CD4-positive, alpha-beta T cell treated with Interleukin-4 for 1 hour (primary cell): ENCODE data around the gene ATP2B1.

Source experiments
- DNase-seq, 2 donors: peaks; one replicate each; pipeline ENCODE4 v3.0.0-alpha.2; 2020 to 2022

ATP2B1 gene

DNA sequence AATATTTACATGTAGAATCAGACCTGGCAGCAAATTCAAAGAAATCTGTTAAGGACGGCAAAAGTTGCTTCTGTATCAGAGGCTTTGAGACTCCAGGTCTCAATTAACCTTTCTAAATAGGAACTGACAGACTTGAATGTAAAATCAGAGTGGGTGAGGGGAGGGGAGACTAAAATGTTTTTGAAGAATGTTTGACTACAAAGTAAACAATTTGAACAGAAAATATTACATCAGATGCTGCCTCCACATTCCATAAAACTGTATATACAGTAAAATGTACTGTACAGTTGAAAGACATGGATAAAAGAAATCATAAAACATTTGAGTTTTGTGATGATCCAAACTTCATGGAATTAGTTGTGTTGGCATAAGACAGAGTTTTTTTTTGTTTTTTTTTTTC is 133.3 kb downstream of the ATP2B1 start:
- no peak for DNase-seq

DNA sequence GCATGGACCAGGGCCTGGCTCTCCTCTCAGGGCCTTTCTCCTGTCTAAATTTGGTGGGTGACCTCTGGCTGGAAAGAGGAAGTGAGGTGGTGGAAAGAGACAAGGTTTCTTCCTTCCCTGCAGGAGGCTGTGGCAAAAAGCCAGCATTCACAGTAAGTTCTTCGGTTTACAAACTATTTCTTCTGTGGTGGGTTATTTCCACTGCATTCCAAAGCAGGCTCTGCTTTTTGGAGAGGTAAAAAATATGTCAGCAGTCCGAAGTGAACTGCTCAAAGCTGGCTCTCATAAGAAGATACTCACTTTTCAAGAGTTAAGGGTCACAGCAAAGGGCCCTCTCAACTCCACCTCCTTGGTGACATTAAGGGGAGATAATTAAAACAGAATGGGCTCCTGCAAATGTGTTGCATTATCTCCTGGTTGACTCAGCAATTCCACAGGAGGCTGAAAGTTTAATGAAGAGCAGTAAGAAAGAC is 133.9 kb downstream of the ATP2B1 start:
- DNase-seq: no peak

DNA sequence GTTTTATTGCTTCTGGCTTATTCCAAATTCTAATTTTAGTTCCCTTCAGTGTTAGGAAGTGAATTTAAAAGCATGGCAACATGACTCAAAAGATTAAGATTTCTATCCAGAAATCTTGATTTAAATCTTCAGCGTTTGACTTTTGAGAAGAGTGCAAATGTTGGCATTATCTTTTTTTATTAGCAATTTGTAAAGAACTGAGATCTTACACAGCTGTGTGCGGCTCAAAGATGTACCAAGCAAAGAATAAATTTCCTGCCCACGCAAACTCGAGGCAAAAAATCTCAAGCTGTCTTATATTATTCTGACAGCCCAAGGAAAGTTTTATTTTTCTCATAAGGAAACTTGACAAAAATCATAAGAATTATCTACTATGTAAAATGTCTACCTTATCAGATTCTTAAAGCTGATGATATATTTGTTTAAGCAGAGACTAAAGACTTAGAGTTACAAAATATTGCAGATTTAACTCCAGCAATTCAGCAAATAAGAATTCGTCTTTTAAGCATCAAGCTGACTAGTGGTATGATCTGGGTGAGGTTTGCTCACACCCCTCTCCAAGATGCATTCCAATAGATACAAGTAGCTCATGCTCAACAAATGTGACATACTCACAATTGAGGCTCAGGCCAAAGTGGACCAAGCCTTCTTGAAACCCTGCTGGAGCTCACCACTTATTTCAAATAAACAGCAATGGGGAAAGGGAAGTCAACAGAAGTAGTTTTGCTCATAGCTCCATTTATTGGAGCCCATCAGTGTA is 135.4 kb downstream of the ATP2B1 start:
- DNase-seq: no peak

DNA sequence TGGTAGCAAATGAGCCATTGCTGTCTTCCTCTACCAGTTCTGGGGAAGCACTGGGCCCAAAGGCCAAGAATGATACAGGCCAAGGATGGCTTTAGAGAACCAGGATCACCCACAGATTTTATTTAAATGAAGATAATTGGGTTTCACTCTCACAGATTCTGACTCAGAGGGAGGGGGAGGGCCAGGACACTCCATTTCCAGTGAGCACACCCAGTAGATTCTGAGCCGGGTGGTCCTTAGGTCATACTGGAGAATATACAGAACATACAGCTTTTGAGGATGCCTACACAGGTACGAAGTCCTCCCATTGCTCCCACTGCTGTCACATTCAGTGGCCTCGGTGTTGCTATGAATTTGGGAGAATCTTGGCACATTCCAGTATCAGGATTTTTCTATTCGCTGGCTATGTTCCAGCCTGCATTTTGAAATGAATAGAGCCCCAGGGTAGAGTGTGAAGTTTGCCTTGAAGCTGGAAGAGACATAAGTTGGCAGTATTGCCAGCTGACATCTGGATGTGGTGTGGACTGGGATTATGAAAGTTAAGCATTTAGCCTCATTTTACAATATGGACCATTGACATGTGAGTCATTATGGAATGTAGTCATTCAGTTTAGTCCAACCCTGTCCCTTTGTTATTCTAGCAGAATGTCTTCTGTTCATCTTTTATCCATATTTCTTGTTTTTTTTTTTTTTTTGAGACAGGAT is 137.0 kb downstream of the ATP2B1 start:
- no peak for DNase-seq

DNA sequence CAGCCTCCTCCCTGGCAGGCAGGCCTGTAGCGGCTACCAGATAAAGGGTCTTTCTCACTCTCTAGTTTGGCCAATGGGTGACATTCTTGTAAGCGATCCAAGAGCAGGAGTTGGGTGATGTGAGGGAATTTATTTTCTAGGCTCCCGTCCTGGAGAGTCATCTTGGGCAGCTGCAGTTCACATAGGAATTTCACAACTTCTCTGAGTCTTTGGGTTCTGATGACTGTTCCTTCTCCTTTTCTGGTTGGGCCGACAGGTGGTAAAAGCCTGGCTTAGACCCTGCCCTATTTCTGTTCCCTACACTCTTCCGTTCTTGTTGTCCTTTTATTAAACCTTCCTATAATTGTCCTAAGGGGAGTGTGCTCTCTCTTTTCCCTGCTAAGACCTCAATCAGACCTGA is 140.2 kb downstream of the ATP2B1 start:
- no peak for DNase-seq

DNA sequence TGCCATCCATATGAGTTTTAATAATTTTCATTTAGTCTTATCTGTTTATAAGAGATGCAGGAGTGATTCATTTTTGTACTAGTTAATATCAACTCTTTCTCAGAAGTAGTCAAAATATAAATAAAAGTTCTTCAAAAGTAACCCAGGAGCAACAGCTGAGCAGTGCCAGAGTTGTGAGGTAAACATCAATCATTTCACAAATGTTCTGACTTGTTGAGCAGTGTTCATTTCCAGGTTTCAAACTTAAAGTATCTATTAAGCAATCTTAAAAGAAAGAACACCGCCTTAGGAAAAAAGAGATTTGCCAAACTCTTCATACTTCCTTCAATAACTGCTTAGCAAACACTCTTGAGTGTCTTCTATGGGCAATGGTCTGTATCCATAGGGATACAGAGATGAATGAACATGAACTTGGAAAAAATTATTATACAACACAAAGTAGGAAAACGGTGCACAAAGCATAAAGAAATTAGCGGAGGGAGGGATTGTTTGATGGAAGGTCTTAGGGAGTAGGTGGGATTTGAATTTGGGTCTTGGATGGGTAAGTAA is 140.9 kb downstream of the ATP2B1 start:
- DNase-seq: no peak

DNA sequence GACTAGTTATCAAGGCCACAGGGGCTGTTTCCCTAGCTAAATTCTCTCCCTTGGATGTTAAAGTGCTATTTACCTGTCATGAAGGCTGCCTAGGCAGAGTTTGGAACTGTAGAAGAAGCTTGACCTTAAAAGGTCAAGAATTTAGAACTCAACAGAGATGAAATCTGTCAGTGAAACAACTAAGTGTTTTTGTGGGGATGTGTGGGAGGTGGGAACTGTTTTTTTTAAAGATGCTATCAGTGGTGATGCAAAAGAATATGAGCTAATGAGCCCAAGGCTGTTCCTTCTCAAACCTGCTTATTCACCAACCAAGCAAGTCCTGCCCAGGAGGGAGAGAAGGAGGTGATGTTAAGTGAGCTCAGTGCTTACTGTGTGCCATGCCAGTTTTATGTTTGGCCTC is 142.0 kb downstream of the ATP2B1 start:
- no peak for DNase-seq

DNA sequence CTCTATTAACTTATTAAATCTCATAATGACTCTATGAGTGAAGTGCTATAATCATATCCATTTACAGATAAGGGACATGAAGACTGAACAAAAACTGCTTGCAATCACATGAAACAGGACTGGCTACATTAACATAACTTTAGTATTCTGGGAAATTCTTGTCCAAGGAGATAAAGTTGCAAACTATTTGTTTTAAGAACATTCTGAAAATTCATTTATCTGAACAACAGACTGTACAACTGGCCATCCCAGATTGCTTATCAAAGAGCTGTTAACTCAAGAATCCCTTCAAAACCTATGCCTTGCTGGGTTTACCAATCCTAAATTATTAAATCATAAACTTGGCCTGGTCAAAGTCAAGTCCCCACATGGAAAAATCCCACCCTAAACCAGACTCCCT is 143.6 kb downstream of the ATP2B1 start:
- DNase-seq: no peak

DNA sequence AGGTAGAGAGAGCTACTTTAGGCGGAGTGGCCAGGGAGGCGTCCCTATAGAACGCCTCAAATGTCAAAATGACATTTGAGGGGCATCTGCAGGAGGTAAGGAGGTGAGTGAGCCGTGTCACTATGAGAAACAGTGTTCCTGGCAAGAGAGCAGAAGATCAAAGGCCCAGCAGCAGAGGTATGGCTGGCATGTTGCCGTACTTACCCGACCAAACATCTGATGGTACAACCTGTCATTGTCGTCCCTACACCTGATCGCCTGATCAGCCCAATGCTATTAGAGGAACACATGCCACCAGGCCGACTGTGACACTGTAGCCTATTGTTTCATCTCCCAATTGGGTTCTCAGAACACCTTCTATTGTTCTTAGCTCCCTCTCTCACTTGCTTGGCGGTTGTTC is 148.9 kb downstream of the ATP2B1 start:
- no peak for DNase-seq

DNA sequence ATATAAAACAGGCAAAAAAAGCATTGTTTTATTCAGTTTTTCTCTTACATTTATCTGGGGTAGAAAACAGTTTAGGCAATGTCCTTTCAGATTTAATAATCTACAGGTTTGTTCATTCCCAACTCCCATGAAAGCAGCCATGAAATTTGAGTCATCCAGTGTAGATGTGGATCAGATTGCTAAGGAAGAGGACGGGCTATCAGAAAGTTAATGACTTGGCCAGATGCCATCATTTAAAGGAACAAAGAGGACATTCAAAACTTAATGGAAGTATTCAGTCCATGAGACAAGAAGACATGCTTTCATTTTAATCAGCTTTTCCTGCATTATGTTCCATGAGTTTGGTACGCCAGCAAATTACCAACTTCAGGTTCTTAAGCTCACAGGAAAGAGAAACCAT is 151.7 kb downstream of the ATP2B1 start:
- DNase-seq: no peak

DNA sequence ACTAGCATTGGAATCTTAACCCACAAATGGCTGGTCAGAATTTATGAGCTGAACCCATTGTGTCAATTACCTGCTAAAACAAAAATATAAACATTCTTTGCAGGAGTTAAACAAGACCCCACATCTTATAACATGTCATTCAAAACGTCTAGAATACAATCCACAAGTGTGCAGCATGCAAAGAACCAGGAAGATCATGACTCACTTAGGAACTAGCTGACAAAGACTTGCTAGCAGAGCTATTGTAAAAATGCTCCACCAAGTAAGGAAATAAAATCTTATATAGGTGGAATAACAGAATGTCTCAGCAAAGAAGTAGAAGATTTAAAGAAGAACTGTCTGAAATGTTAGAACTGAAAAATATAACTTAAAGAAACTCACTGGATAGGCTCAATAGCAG is 156.3 kb downstream of the ATP2B1 start:
- DNase-seq: no peak

DNA sequence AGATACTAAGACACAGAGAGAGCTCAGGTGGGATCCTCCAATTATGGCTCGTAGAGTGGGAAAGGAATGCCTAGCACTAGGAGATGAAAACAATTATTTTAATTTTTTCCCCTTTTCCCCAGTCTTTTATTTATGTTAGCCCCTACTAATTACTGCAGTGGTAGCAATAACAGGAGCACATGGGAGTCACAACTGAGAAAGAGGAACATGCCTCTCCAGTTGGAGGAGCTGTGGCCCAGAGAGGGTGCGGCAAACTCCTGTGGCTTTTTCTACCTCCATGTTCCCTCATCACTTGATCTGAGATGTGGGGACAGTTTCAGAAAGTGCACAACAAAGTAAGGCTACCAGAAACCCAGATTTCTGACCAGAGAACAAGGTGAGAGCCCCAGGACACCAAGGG is 156.9 kb downstream of the ATP2B1 start:
- no peak for DNase-seq

DNA sequence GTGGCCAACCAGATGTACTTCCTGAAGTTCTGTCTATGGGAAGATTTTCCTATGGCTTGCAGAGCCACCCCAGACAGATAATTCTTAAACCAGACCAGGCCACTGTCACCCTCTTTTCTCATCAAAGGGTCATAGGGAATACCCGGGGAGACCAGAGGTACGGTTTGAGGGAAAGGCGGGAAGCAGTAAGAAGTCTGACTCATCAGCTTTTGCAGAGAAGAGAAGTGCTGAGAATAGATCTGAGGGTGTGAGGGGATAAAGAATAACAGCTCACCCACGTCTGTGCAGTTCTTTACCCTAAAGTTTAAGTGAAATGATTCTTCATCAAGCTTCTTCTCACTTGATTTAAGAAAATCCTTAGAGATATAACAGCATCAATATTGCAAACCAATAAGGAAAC is 161.5 kb downstream of the ATP2B1 start:
- no peak for DNase-seq

DNA sequence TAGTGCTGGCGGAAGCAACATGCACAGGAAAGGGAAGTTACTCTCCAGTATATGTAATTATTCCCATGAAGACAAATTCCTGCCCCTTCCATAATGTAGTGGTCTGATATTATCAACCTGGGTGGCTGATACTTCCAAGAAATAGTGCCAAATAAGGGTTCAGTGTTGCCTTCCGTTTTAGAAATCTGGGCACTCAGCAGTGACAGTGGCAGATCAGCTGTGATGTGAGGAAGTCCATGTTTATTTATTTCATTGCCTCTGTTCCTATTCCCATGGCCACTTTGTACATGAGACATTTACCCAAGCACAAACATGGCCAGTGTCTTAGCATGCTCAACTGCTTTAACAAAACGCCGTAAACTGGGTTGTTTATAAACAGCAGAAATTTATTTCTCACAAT is 162.5 kb downstream of the ATP2B1 start:
- DNase-seq: no peak

DNA sequence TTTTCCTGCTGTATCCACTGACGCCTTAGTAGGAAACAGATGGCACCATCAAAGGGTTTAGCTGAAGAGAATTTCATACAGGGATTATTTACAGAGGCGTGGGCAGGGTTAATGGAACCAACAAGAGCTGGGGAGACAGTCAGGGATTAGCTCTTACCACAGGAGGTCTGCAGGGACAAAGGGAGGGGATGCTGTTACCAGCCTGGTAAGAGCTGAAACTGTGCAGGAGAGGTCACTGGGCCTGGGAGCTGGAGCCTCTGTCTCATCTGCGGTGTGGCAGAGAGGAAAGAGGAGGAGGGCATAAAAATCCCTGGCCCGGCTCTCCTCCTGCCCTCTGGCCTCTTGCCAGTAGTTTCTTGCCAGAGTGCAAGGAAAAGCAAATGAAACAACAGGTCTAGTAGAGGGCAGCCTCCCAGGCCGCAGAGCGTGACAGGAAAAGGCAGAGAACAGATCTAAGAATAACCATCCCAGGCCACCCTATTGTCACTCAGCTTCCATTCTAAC is 163.9 kb downstream of the ATP2B1 start:
- DNase-seq: no peak

DNA sequence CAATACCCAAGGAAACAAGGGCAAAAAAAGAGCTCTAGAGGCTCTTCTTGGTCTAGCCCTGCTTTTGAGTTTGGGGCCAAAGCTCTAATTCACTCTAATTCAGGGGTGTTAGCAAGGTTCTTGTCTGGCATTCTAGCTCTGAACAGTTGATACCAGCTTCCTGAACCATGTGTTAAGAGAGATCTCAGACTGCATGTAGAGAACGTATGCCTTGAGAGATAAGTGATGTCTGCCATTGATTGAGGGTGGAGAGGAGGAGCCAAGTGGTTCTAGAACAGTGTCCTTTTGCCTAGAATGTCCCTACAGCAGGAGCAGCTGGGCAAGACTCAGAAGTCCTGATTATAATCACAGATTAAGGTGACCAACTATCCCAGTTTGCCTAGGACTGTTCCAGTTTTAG is 164.6 kb downstream of the ATP2B1 start:
- DNase-seq: no peak

DNA sequence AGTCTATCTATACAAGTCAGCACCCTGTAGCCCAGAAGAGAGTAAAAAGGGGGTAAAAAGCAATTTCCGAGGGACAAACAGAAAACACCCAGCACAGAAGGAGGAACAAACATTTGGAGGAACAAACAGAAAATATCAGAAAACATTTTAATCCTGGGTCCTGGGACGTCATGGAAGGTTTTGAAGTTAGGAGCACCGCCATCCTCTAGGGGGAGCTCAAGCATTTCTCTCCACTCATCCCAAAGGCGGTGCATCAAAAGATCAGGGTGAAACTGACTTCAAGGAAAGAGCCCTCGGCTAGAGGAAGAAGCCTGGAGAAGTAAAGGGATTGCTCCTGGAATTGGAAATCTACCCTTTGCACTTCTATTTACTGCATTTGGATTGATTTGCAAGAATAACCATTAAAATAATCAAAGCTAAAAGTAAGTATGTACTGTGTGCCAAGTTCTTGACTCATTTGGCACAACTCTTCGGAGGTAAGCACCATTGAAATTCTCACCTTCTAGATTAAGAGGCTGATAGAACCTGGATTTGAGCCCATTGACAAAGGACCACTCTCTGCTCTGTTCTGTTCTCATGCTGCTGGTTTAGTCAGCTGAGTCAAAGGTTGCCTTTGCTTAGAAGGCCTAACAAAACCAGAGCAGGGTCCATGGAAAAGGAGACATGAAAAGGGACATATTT is 165.6 kb downstream of the ATP2B1 start:
- DNase-seq: peak; percentile 68 to 74

DNA sequence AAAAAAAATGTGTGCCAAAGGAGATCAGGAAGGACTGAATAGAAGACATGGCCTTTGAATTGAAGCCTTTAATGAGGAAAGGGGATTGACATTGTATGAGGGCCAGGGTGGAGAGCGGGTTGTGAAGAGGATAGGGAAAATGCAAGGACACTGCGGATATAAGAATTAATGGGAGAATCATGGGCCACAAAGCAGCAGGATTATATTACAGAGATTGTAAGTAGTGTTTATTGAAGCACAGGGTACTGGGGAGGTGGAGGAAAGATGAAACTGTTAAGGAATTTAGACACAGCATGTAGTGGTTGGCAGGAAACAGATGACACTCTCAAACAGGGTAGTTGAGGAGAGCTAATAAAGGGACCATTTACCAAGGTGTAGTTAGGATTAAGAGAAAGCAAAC is 166.4 kb downstream of the ATP2B1 start:
- no peak for DNase-seq

DNA sequence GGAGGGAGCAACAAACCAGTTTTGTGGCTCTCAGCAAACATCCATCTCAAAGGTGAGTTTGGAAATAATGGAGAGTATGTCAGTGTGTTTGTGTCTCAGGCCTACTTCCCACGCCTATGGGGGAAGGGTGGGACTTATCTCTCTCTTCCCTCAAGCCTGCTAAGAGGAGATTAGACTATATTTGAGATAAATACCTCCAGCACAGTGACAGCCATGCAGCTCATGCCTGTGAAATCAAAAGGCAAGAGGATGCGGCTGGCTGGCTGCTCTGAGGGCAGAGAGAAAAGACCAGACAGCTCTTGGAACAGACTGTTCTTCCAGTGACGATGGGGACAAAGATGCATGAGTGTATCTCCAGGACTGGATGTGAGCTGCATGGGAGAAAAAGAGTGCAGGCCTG is 168.1 kb downstream of the ATP2B1 start:
- no peak for DNase-seq

DNA sequence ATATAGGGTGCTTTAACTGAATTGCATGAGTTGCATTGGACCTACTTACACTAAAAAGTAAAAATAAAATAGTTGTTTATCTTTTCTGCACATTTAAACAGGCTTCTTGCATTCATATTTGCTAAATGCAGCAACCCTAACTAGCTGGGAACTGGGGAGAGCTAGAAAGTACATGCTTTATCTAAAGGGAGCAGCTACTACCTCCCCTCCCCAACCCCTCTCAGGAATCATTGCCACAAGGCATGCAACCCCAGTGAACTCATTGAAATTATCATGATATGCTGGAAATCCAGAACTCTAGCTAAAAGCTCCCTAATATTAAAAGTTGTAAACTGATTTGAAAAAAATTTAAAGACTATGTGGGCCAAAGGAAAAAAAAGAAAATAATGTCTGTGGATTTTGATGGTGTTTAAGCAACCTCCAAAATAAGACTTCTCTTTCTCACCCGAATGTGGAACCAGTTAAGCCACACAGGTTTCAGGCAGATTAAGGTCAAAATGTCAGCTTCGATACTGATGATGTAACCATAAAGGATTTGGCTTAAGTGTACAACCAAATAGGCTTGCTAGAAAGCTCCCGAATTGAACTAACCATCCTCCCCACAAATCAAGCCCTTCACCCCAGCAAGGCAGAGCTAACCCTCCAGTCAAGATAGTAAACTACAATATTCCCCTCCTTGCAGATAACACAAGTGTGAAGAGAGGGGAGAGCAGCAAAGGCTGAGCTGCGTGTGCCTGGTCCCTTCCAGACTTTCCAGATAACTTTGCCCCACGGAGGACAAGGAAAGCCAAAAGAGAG is 169.0 kb downstream of the ATP2B1 start:
- no peak for DNase-seq

DNA sequence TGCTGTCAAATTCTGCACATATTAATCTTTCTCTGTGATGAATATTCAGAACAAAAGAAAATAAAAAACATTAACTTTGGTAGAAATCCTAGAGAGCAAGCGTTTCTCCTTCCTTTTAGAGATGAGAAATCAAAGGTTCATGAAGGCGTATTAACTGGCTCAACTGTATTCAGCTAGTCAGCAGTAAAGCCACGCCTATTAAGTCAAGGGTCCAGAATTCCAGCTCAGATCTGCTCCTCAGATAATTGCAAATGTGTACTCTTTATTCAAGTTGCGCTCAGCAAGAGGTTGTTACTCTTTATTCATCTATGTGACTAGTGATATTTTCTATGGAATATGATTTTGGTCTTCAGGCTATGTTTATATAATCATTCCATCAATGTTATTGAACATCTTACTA is 169.7 kb downstream of the ATP2B1 start:
- DNase-seq: no peak
